ENCODE measurements around the gene AARSD1. TPM values are rescaled to one million over a fixed set of nuclear protein-coding genes. Genes with fewer than 3 reads are reported as not detected.

Gene AARSD1
- total RNA-seq, 1 experiment from 2014 or later, result 23.5 TPM

GRCh38 chr17:42971589-42971988 lies 7.3 kb upstream of the AARSD1 start:
- BruUV-seq (replicated peaks), result no TSS peak
- DNase-seq (ENCODE audit: low read depth, low spot score), result no peak
- no peak overlapping the region for H3K27ac ChIP-seq (ENCODE audit: low read length)
- intact Hi-C loops (cut with micrococcal nuclease; ENCODE audit: unreplicated experiment), result no loop called here
- no peaks in the 10 kb centered on the region for H3K27me3 ChIP-seq (ENCODE audit: control insufficient read depth, insufficient read depth, low read length)
- TF ChIP-seq REST (IDR thresholded peaks at IDR 0.05; ENCODE audit: insufficient read depth in 1 of 2, low read depth in 2 of 2, low read length in 1 of 2), result no peak
- no peaks in the 10 kb centered on the region for H3K9me3 ChIP-seq (ENCODE audit: control insufficient read depth, insufficient read depth, low read depth, low read length)
- ATAC-seq, result peak; percentile 45; the same call in 1 of the 2 replicates
- H3K4me1 ChIP-seq (ENCODE audit: control insufficient read depth, insufficient read depth, low read length), result no peaks in the 10 kb centered on the region
- H3K4me3 ChIP-seq (ENCODE audit: low read depth in 2 of 2, low read length in 2 of 2), result no peak overlapping the region
- CTCF ChIA-PET, result no interaction called here
- in situ Hi-C loops (cut with HindIII; ENCODE audit: low pct_unique_long_range_greater_than_20kb, low sequenced_read_pairs), result no loop called here
- POLR2A ChIA-PET, result no interaction called here
- H3K36me3 ChIP-seq (ENCODE audit: control insufficient read depth, insufficient read depth, low read length), result no peaks in the 10 kb centered on the region

- Histone ChIP-seq H3K9me3 (ENCODE audit: control insufficient read depth, insufficient read depth, low read depth, low read length) (no peaks in the 10 kb centered on the region), H3K4me3 (ENCODE audit: low read depth in 2 of 2, low read length in 2 of 2) (no peak overlapping the region), H3K27me3 (ENCODE audit: control insufficient read depth, insufficient read depth, low read length) (no peaks in the 10 kb centered on the region), H3K27ac (ENCODE audit: low read length) (no peak overlapping the region), H3K36me3 (ENCODE audit: control insufficient read depth, insufficient read depth, low read length) (no peaks in the 10 kb centered on the region), H3K4me1 (ENCODE audit: control insufficient read depth, insufficient read depth, low read length) (no peaks in the 10 kb centered on the region)
- no peak for TF ChIP-seq POLR2AphosphoS5 (IDR thresholded peaks at IDR 0.05; ENCODE audit: low read depth, low read length)
- no peak for TF ChIP-seq CTCF (IDR thresholded peaks at IDR 0.05)
- no peak for TF ChIP-seq REST (IDR thresholded peaks at IDR 0.05; ENCODE audit: insufficient read depth in 1 of 2, low read depth in 2 of 2, low read length in 1 of 2)
- TF ChIP-seq TCF7L2 (IDR thresholded peaks at IDR 0.05; ENCODE audit: low read depth, low read length), result no peak
- TF ChIP-seq SIN3A (IDR thresholded peaks at IDR 0.05; ENCODE audit: borderline replicate concordance, insufficient read depth, low read depth, low read length), result no peak
- in situ Hi-C loops (cut with HindIII; ENCODE audit: low pct_unique_long_range_greater_than_20kb, low sequenced_read_pairs) (no loop called here), intact Hi-C loops (cut with micrococcal nuclease; ENCODE audit: unreplicated experiment) (no loop called here)
- no peak for ATAC-seq
- ChIA-PET CTCF (no interaction called here), POLR2A (interaction anchor here (0.6 to 0.7 kb wide), 4 partner anchors 9 to 135 kb away, joined by 5 to 10 read pairs (median 7); no protein-coding TSS in a partner anchor)
- no peak for DNase-seq (ENCODE audit: low read depth, low spot score)
- no TSS peak for BruUV-seq (replicated peaks)
These were observed 4.8 kb upstream of the AARSD1 start for GRCh38 chr17:42969001-42969581.

All from Panc1 (cell line).